Esophagus muscularis mucosa (tissue), 4 donors: ENCODE results near the gene MAGI1. TPM values are rescaled to one million over a fixed set of nuclear protein-coding genes. Genes with fewer than 3 reads are reported as not detected.

Experiments used
- DNase-seq: peaks from one replicate; pipeline ENCODE4 v3.0.0-alpha.2; 2017; ENCODE audit errors: extremely low spot score
- H3K27ac ChIP-seq, 4 donors: fragments of 200-600 bp; sonication (generic); replicated peaks in 1 of 4; 1 replicate in 3 of 4; 2 replicates in 1 of 4; pipeline ENCODE4 v1.5.1; 2016 to 2019; ENCODE audit warnings: mild to moderate bottlenecking in 1 of 4
- H3K27me3 ChIP-seq, 4 donors: fragments of 200-600 bp; sonication (generic); one replicate each; pipeline versions ENCODE4 v1.5.1 to v1.6.0; 2016 to 2019
- H3K36me3 ChIP-seq, 4 donors: fragments of 200-600 bp; sonication (generic); one replicate each; pipeline ENCODE4 v1.5.1; 2016 to 2019
- H3K4me1 ChIP-seq, 4 donors: fragments of 200-600 bp; sonication (generic); one replicate each; pipeline ENCODE4 v1.5.1; 2016 to 2019
- H3K4me3 ChIP-seq, 4 donors: fragments of 200-600 bp; sonication (generic); 1 replicate in 2 of 4; 2 replicates in 2 of 4; pipeline ENCODE4 v1.5.1; 2016 to 2019; ENCODE audit warnings: mild to moderate bottlenecking in 4 of 4, moderate library complexity in 1 of 4
- H3K9me3 ChIP-seq, 4 donors: fragments of 200-600 bp; sonication (generic); 1 replicate in 3 of 4; 2 replicates in 1 of 4; pipeline ENCODE4 v1.5.1; 2016 to 2019
- CTCF ChIP-seq, 3 experiments: fragments of 200-600 bp in 2 of 3; fragments of 450-650 bp in 1 of 3; sonication (generic) in 2 of 3; IDR thresholded peaks; one replicate each; pipeline ENCODE4 v1.5.1; 2017 to 2019; ENCODE audit warnings: antibody characterized with exemption in 3 of 3, mild to moderate bottlenecking in 2 of 3, moderate library complexity in 1 of 3
- EP300 ChIP-seq: sonication (generic); formaldehyde crosslinking; IDR thresholded peaks from one replicate; pipeline ENCODE4 v1.6.1; 2017; ENCODE audit warnings: antibody characterized with exemption
- POLR2A ChIP-seq: fragments of 450-650 bp; IDR thresholded peaks from one replicate; pipeline ENCODE4 v1.6.1; 2017; ENCODE audit warnings: antibody characterized with exemption, moderate library complexity, mild to moderate bottlenecking, low read depth
- POLR2AphosphoS5 ChIP-seq, 2 donors: sonication (generic); formaldehyde crosslinking; IDR thresholded peaks; one replicate each; pipeline ENCODE4 v1.6.1; 2017; ENCODE audit warnings: antibody characterized with exemption in 2 of 2
- WGBS: methylation state at CpG from one replicate; pipeline ENCODE4 v1.1.5; 2018; 5-methylcytosine and 5-hydroxymethylcytosine counted together
- intact Hi-C: fragments of 100-400 bp; cut with DNase I; formaldehyde crosslinking; loops from one replicate; pipeline ENCODE4 v1.15.1; 2023
- total RNA-seq, 4 donors: library from RNA; depleted of rRNA; stranded (reverse); fragments of >200 nt; gene quantifications; one replicate each; pipeline versions ENCODE4 v1.1.0 to v1.2.1, GENCODE V29; 2016

The MAGI1 gene
- total RNA-seq, 4 donors from 2014 or later = 17.1 to 35.1 (median 25.2) TPM

- no peak for TF ChIP-seq POLR2AphosphoS5 (IDR thresholded peaks at IDR 0.05)
- no peak for TF ChIP-seq POLR2A
- TF ChIP-seq CTCF (IDR thresholded peaks at IDR 0.05) = no peak
- TF ChIP-seq EP300 = no peak
- 79% methylated on average over 5 of the region's 5 CpGs for WGBS
- no peaks in the 10 kb centered on the region for H3K9me3 ChIP-seq
- H3K27ac ChIP-seq = no peak overlapping the region
- intact Hi-C loops = no loop called here
- H3K4me3 ChIP-seq = no peak overlapping the region
- H3K36me3 ChIP-seq = no peaks in the 10 kb centered on the region
- H3K4me1 ChIP-seq = peaks cover 0 to 14% (median 0%) of the 10 kb centered on the region in 4 donors
- H3K27me3 ChIP-seq = no peaks in the 10 kb centered on the region
- no peak for DNase-seq
These were observed 214.6 kb downstream of the MAGI1 start for GRCh38 chr3:65824166-65824565.

GRCh38 chr3:65820600-65820999 lies 218.1 kb downstream of the MAGI1 start:
- no peaks in the 10 kb centered on the region for H3K27me3 ChIP-seq
- peaks cover 0 to 11% (median 0%) of the 10 kb centered on the region in 4 donors for H3K4me1 ChIP-seq
- 93% methylated on average over 1 of the region's 1 CpG for WGBS
- H3K27ac ChIP-seq = no peak overlapping the region
- intact Hi-C loops = no loop called here
- H3K4me3 ChIP-seq = no peak overlapping the region
- TF ChIP-seq CTCF (IDR thresholded peaks at IDR 0.05) = no peak
- no peak for TF ChIP-seq POLR2AphosphoS5 (IDR thresholded peaks at IDR 0.05)
- no peak for TF ChIP-seq POLR2A
- no peak for TF ChIP-seq EP300
- H3K9me3 ChIP-seq = no peaks in the 10 kb centered on the region
- no peak for DNase-seq
- H3K36me3 ChIP-seq = no peaks in the 10 kb centered on the region

- H3K9me3 ChIP-seq = no peaks in the 10 kb centered on the region
These were observed 218.8 kb downstream of the MAGI1 start for GRCh38 chr3:65819896-65820295.

GRCh38 chr3:65817553-65818126 lies 221.1 kb downstream of the MAGI1 start:
- Histone ChIP-seq H3K36me3 (no peaks in the 10 kb centered on the region), H3K4me3 (no peak overlapping the region), H3K9me3 (no peaks in the 10 kb centered on the region), H3K4me1 (peaks cover 0 to 11% (median 0%) of the 10 kb centered on the region in 4 donors), H3K27ac (no peak overlapping the region), H3K27me3 (no peaks in the 10 kb centered on the region)
- TF ChIP-seq CTCF (IDR thresholded peaks at IDR 0.05) (no peak), POLR2AphosphoS5 (IDR thresholded peaks at IDR 0.05) (no peak)
- DNase-seq = no peak
- WGBS = 83% methylated on average over 3 of the region's 3 CpGs
- intact Hi-C loops = no loop called here

More at GRCh38 chr3:65819896-65820295, 218.8 kb downstream of the MAGI1 start:
- no peaks in the 10 kb centered on the region for H3K36me3 ChIP-seq
- no peak overlapping the region for H3K27ac ChIP-seq
- no peaks in the 10 kb centered on the region for H3K27me3 ChIP-seq
- no peak overlapping the region for H3K4me3 ChIP-seq
- H3K4me1 ChIP-seq = peaks cover 0 to 11% (median 0%) of the 10 kb centered on the region in 4 donors
- TF ChIP-seq EP300 = no peak
- TF ChIP-seq CTCF (IDR thresholded peaks at IDR 0.05) = no peak
- TF ChIP-seq POLR2A = no peak
- no peak for TF ChIP-seq POLR2AphosphoS5 (IDR thresholded peaks at IDR 0.05)
- no peak for DNase-seq
- intact Hi-C loops = no loop called here

- H3K27me3 ChIP-seq = no peaks in the 10 kb centered on the region
- intact Hi-C loops = no loop called here
- 91% methylated on average over 5 of the region's 5 CpGs for WGBS
These were observed 222.5 kb downstream of the MAGI1 start for GRCh38 chr3:65816208-65816607.

More at GRCh38 chr3:65816208-65816607, 222.5 kb downstream of the MAGI1 start:
- no peaks in the 10 kb centered on the region for H3K36me3 ChIP-seq
- TF ChIP-seq POLR2A (no peak), EP300 (no peak), POLR2AphosphoS5 (IDR thresholded peaks at IDR 0.05) (no peak), CTCF (IDR thresholded peaks at IDR 0.05) (no peak)
- H3K9me3 ChIP-seq = no peaks in the 10 kb centered on the region
- peaks cover 0 to 14% (median 3%) of the 10 kb centered on the region in 4 donors for H3K4me1 ChIP-seq
- H3K27ac ChIP-seq = no peak overlapping the region
- DNase-seq = no peak
- H3K4me3 ChIP-seq = no peak overlapping the region
